Kidney epithelial cell (primary cell): ENCODE measurements around the gene UGT1A1. TPM values are rescaled to one million over a fixed set of nuclear protein-coding genes. Genes with fewer than 3 reads are reported as not detected.

ENCODE experiments used
- DNase-seq: peaks from one replicate; pipeline ENCODE4 v3.0.0-alpha.2; 2010; ENCODE audit warnings: low read depth
- H3K27me3 ChIP-seq: 2 replicates; pipeline ENCODE4 v1.6.0; 2011; ENCODE audit warnings: low read length; ENCODE audit not compliant: control insufficient read depth, insufficient read depth
- H3K36me3 ChIP-seq: 2 replicates; pipeline ENCODE4 v1.5.1; 2011; ENCODE audit warnings: low read length; ENCODE audit not compliant: control insufficient read depth, insufficient read depth
- H3K4me3 ChIP-seq: 2 replicates; pipeline ENCODE4 v1.5.1; 2011; ENCODE audit warnings: low read depth, mild to moderate bottlenecking, control low read depth, low read length
- CTCF ChIP-seq: IDR thresholded peaks from 2 replicates; pipeline ENCODE4 v1.5.1; 2011; ENCODE audit warnings: mild to moderate bottlenecking, moderate library complexity, low read length, control low read depth, inconsistent platforms; ENCODE audit not compliant: insufficient read depth, poor library complexity, severe bottlenecking
- total RNA-seq: library from RNA; depleted of rRNA; stranded (reverse); fragments of >200 nt; gene quantifications from 2 replicates; pipeline ENCODE4 v1.2.3, GENCODE V29; 2015

UGT1A1 gene
- total RNA-seq, 1 donor from 2014 or later = not detected

GRCh38 chr2:233791151-233791882 lies 31.2 kb downstream of the UGT1A1 start:
- H3K36me3 ChIP-seq = no peaks in the 10 kb centered on the region
- H3K27me3 ChIP-seq = no peaks in the 10 kb centered on the region
- DNase-seq = no peak
- no peak overlapping the region for H3K4me3 ChIP-seq
- no peak for TF ChIP-seq CTCF

- no peak for DNase-seq
These were observed 31.8 kb downstream of the UGT1A1 start for GRCh38 chr2:233791883-233792329.

GRCh38 chr2:233792720-233793119 lies 32.6 kb downstream of the UGT1A1 start:
- DNase-seq = no peak
- H3K4me3 ChIP-seq = no peak overlapping the region
- H3K27me3 ChIP-seq = no peaks in the 10 kb centered on the region
- H3K36me3 ChIP-seq = no peaks in the 10 kb centered on the region
- no peak for TF ChIP-seq CTCF

More at GRCh38 chr2:233791883-233792329, 31.8 kb downstream of the UGT1A1 start:
- H3K27me3 ChIP-seq = no peaks in the 10 kb centered on the region
- no peak for TF ChIP-seq CTCF
- no peaks in the 10 kb centered on the region for H3K36me3 ChIP-seq
- no peak overlapping the region for H3K4me3 ChIP-seq

- TF ChIP-seq CTCF = no peak
- Histone ChIP-seq H3K27me3 (no peaks in the 10 kb centered on the region), H3K4me3 (no peak overlapping the region), H3K36me3 (no peaks in the 10 kb centered on the region)
- no peak for DNase-seq
These were observed 33.5 kb downstream of the UGT1A1 start for GRCh38 chr2:233793465-233794127.

GRCh38 chr2:233794128-233794658 lies 34.1 kb downstream of the UGT1A1 start:
- Histone ChIP-seq H3K36me3 (no peaks in the 10 kb centered on the region), H3K4me3 (no peak overlapping the region), H3K27me3 (no peaks in the 10 kb centered on the region)
- TF ChIP-seq CTCF = no peak
- no peak for DNase-seq
